ENCODE measurements around the gene PIEZO2.

PIEZO2 gene

DNA sequence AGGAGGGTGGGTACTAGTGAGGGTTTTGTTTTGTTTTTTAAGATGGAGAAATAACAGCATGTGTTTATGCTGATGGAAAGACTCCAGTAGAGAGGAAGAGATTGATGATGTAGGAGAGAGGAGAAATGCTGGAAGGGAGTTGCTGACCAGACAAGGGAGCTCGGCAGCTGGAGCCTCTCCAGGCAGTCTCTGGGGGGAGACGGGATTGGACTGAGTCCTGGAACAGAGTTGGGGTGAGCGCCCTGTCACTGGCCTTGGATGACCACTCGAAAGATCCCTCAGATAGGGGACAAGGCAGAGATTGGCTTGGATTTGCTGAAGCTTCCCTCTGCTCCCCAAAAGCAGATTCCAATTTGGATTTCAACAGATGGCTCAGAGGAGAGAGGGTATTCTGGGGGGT, 425.9 kb downstream of the PIEZO2 start:
- DNase-seq = no peak

DNA sequence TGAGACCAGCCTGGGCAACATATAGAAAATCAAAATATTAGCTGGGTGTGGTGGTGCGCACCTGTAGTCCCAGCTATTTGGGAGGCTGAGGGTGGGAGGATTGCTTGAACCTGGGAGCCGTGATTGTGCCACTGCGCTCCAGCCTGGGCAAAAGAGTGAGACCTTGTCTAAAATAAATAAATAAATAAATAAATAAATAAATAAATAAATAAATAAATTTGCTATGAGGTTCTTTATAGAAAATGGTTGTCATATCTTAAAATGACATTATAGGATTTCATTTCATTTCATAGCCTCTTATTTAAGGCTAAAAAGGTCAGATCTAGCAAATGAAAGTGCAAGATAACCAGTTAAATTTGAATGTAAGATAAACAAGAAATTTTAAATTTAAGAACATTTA, 430.6 kb downstream of the PIEZO2 start:
- no peak for DNase-seq

DNA sequence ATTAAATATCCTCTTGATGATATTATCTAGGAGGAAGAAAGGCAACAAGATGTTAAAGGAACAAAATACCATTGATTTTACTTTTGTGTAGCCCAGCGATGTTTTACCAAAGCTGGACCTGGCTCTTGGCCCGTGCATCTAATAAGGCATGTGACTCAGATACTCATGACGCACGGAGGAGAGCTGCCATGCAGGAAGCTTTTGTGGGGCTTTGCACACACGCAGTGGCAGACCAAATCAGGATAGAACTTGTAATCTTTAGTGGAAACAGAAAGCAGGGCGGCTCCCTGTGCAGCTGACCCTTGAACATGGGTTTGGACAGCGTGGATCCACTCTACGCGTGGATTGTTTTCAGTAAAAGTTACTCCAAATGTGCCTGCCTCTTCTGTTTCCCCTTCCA, 433.6 kb downstream of the PIEZO2 start:
- DNase-seq = no peak

DNA sequence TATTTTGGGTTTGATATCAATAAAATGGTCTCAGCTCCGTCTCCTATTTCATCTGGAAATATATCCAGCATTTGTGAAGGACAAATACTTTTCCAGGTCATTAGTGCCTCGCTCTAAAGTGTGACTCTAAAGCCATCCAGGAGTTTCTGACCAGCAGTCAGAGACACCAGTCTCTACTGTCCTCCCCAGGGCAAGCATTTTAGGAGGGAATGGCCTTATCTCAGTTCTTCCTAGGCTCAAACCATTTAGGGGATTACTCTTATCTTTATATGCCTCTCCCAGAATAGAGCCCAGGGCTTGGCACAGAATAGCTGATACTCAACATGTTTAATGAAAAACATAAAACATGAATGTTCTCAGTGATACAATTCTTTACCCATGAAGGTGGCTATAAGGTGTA, 436.0 kb downstream of the PIEZO2 start:
- no peak for DNase-seq

DNA sequence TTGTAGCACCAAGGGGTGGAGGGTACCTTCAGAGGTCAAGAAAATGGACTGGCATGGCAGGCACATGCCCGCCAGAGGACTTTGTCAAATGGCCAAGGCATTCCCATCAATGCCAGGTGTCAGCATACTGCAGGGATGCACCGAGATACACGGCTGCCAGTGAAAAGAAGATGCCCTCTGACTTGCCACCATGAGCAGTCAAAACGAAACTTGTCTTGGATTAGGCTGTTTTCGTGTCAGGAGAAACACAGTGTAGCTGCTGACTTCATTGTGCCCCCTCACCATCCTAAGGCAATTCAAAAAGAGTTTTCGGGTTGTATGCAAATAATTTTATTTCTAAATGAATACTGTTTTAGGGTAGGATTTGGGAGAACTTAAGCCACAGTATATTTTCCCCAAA, 442.1 kb downstream of the PIEZO2 start:
- no peak for DNase-seq

DNA sequence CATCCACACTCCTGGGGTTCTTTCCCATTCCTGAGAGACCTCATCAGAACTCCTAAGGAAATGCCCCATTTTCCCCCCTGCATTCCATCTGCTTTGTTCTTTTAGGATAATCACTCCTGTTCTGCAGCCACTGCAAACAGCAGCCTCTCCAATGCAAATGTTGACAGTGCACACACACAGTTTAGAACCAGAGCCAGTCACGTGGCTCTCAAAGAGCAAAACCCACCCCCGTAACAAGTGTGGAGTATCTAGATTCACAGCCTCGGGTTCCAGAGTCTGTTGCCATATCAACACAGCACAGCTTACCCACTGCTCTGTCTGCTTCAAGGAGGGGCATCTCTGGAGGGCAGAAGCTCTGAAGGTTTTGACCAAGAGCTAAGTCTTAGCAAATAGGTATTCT, 443.6 kb downstream of the PIEZO2 start:
- no peak for DNase-seq

DNA sequence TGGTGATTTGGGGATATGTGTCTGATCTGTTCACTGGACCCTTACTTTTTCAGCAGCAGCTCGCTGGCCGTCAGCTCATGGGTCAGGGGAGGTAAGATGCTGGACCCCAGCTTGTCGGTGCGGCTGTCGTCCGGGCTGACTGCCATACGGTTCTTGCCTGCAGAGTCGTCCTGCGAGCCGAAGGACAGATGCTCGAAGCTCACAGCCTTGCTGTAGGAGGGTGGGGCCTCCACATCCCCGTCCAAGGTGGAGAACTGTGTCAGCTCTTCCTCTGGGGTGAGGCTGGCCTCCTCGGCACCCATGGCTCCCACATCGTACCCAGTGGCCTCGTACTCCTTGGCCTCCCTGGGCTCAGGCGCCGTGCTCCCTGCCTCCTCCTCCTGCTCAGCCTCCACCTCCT, 444.1 kb downstream of the PIEZO2 start:
- DNase-seq = no peak

DNA sequence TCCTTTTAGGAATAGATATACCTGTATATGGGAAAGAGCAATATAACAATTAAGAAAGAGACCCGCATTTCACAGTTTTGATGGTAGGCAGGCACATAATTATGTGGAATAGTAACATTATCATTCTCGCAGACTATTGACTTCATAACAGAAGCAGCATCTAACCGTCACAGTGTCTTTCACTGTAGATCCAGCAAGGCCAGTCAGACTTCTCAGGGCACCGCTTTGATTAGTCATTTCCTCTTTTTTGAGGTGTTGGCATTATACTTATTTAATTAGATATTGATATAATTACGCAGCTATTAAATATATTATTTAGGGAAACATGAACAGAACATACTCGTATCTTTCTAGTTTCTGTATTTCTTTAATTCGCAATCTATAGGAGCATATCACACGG, 447.2 kb downstream of the PIEZO2 start:
- no peak for DNase-seq

DNA sequence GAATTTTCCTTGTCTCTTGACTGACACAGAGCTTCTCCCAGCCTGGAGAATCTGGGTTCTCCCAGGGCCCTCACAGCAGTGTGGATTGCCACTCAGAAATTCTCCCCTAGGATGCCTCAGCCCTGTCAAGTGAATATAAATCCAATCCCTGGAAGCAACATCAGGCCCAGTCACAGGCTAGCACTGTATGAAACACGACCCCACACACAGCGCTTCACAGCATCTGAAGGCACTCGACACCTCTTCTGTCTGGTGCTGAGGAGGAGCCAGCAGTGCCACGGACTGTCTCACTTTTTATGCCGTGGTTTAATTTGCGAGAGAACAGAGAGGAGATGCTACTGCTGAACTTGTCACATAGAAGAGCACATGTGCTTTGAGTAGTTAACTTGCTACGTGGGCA, 459.0 kb downstream of the PIEZO2 start:
- DNase-seq = no peak

DNA sequence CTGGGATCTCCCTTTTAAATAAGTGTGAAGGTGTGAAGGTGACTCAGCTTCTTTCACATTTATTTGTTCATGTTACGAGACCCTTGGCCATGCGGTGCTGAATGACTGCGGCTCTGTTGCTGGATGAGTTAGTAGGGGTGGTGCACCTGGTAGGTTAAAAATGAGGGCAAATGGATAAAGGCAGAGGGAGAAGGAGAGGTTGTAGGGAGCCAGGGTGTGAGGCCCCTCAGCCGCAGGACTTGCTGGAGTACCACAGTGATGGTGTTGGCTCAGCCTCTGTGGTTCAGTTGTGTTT, 459.4 kb downstream of the PIEZO2 start:
- no peak for DNase-seq

DNA sequence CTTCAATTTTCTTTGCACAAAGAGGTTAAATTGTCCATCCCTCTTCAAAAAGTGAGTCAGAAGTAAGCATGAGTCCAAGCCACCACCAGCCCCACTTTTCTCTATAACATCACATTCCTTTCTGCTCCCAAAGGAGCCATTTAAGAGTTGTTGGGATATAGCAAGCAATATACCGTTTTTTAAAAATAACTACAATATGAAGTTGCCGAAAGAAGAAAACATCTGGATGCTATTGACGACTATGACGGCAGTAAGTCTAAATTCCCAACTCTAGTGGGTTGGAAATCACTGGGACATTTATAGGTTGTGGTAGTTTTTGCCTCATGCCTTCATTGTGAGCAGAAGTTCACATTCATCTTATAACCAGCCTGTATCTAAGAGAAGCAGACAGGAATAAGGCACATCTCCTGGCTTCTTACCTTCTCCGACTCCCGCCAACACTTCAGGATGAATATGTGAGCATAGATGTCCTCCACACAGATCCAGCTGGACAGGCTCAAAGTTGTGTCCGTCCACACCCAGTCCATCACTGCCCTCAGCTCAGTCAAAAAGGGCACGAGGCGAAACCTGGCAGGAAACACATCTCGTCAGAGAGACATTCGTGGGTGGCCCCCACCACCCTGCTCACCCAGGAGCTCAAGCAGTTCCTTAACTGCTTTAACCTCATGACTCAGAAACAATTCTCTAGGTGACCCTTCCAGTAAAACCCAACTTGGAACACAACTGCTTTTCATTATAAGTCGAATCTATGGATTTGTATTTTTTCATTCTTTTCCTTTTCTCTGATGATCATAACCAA, 459.9 kb downstream of the PIEZO2 start:
- DNase-seq = no peak

DNA sequence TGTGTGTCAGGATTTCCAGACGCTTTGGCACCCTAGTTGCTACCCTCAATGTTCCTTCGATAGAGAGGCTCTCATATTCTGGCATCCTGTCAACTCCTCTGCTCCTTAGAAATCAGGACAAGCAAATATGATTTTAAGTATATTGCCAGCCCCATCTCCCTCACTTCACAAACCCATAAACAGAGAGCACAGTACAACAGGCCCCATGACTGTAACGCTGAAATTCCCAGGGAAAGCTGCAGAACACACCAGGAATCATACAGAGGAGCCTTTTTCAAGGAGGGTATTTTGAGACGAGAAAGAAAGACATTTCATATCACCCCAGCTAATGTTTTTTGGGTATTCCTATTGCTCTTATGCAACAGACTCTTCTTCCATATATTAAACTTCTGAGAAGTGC, 460.6 kb downstream of the PIEZO2 start:
- no peak for DNase-seq

DNA sequence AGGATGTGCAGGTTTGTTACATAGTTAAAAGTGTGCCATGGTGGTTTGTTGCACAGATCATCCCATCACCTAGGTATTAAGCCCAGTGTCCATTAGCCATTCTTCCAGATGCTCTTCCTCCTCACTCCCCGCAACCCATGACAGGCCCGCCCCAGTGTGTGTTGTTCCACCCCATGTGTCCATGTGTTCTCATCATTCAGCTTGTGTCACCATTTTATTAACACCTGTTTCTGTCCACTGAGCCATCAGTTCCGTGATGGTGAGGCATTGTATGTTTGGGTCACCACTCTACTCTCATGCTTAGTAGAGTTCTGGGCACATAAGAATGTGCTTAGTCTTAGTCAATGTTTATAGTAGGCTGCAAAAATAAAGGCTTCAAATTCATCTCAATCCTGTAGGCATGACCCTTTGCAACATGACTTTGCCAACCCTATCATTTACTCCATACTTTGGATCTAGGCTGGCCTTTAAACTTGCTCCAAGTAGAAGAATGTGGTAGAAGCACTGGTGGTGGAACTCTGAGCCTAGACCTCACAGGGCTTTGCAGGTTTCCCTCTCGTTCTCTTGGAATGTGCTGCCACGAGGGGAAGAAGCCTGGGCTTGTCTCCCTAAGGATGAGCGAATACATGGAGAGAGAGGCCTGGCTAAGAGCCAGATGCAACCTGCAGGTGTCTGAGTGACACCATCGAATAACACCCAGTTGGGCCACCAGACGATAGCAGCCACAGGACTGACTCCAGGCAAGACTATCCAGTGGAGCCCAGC, 462.0 kb downstream of the PIEZO2 start:
- no peak for DNase-seq

DNA sequence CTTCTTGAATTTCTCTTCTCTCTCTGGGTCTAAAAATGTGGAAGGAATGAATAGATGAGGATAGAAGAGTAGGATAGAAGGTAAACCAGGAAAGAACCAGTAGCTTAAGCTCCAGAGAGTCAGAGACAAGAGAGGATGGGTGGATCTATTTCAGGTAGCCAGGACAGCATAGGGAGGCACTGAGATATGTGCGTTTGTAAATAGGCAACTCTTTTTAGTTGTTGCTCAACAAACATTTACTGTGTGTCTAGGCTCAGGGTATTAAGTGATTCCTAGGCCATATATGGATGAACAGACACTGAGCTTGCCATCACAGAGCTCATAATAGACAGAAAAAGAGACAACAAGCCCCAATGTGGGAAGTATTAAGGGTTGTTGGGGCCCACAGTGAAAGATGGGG, 463.1 kb downstream of the PIEZO2 start:
- DNase-seq = no peak

DNA sequence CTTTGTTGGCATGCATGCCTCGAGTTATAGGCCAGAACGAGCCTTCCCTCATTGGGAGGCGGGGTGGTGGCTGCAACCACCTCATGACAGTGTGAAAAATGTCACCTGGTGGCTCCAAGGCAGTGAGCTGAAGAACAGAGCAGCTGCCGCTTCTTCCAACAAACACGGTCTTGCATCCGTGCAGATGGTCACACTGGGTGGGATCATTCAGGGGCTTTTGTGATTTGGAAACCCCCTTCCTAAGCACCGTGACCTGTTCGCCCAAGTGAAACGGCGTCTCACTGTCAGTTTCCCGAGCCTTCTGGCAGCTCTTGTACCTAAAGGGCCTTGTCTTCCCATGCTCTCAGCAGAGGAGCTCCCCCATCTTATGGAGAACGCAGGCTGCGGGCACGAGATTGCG, 463.9 kb downstream of the PIEZO2 start:
- no peak for DNase-seq

DNA sequence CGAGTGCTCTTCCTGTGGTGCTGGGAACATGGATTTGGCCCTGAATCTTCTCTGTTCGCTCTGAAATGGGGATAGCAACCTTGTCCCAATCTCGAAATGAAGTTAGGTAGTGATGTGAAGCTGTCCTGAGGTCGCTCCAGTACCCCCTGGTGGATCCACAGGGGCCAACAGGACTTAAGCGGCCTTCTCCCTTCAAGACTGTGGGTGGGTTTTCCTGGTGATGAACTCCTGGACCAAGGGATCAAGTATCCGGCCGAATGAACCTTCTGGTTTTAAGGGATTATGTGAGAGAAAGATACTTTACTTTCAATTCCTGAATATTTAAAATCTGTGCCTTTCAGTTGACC, 467.0 kb downstream of the PIEZO2 start:
- DNase-seq = no peak

DNA sequence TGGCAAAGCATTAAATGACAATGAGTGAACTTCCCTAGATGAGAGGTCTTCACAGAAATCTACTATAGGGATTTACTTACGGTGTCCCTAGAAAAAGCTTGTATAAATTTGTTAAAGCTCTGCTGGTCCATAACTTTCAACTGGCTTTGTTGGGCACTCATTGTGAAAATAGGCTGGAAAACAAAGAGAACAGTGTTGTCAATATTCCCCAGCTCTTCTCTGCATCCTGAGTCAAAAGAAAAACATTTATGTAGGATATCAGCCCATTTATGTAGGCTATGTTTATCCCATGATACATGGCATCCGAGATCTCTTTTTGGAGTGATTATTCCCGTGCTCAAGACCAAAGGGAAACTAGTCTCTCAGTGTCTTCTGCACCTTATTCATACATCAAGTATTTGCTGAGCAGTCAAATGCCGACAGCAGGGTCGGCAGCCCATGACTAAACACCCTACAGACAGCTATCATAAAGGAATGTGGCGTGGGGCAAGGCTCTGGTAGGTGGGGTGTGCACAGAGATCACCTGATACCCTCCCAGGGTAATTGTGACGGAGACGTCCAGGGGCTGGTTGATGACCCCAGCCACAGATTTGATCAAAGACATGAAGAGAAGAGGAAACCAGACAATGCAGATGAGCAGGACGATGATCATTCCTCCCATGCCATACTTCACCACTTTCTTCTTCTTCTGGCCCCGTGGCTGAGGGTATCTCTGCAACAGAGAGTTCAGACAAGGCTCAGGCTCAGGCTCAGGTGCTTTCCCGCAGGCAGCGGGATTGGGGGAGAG, 467.6 kb downstream of the PIEZO2 start:
- no peak for DNase-seq

DNA sequence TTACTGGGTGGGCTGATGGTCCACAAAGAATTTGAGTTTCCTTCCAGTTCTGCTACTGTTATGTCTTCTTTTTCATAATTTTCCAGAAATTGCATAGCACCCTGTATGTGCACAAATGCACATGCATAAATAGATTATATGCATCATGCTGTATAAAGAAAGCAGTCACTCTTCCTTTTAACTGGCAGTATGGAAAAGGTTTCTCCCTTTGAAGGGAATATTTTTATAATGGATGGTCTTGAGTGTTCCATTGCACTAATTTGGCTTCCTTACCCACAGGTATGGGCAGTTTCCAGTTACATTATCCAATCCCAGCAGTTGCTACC, 469.1 kb downstream of the PIEZO2 start:
- no peak for DNase-seq

DNA sequence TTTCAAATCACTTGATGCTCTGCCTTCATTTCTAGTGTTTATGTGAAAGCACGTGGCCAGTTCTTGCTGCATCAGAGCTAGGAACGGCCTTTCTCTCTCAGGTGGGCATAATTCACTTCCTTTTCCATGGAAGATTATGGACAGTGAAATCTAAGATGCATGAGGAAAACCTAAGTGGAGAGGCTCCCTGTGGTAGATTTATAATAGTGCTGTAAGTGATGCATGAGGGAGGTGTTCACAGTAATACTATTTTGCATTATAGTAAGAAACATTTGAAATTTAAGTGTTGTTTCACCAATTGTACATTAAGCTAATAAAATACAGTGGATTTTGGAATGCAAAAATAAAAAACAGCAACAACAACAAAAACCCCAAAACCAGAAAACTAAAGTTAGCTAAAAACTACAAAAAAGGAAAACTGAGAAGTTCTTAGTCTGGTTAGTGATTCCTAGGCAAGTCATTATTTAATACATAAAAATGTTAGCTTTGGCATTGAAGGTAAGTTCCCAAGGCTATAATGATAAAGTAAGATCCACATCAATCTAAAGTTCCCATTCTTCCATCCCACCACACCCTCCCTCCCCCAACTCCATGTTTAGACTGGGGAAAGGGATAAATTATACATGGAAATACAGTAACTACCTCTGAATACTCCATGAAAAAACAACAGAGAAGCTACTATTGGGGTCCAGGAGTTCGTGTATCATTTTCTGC, 469.7 kb downstream of the PIEZO2 start:
- no peak for DNase-seq

DNA sequence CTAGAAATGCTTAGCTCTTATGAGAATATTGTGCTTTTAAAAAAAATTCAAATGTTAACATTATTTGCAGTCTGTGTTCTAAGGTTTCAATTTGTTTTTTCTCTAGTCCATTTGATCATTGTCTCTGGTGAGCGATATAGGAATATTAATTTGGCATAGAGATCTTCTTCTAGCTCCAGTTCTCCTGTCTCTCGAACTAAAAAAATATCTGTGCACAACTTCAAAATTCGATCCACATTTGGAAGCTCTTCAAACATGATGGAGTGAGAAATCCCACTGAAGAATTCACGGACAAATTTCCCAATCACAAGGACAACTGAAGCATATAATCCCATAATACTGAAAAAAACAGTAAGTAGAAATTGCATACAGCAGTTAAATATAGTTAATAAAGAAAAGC, 477.9 kb downstream of the PIEZO2 start:
- no peak for DNase-seq

DNA sequence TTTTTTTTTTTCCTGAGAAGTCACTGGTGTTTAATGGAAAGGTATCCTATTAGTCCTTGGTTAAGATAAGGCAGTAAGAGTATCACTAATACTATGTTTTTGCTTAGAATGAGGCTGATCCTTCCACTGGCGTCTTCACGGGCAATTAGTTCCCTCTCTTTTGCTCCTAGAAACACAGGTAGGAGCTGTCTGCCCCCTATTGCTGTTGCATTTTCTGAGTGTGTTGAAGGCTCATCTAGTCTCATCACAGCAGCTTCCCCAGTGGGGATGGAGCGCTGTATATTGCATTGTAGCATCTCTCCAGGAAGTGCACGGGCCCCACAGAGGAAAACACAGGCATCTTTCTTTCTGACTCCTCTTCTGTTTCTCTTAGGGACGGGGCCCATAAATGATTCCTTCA, 478.5 kb downstream of the PIEZO2 start:
- DNase-seq = no peak

DNA sequence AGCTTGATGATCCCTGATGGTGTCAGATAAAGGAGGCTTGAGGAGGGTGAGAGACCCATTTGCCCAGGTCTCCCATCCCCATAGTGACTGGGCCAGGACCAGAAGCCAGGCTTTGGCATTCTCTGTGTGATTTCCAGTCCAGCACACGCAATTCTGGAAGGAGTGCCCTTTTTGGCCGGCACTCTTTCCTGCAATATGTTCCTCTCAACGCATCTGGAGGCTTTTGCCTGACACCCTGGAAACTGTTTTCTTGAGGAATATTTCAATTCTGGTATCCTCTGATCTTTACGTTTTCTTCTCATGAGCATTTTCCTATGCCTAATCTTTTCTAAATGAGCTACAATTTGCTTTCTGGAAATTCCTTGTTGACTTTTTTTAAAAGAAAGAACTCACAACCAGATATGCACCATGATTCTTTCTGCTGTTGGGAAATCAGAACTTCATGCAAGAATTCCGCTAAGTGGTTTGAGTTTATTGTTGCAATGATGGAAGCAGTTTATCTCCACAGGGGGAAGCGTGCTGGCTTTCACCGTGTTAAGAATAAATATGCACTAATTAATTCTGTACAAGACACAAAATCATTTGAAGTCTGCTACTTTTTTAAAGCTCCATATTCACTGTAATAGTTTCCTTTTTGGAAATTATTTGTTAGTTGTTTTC, 479.8 kb downstream of the PIEZO2 start:
- DNase-seq = no peak

DNA sequence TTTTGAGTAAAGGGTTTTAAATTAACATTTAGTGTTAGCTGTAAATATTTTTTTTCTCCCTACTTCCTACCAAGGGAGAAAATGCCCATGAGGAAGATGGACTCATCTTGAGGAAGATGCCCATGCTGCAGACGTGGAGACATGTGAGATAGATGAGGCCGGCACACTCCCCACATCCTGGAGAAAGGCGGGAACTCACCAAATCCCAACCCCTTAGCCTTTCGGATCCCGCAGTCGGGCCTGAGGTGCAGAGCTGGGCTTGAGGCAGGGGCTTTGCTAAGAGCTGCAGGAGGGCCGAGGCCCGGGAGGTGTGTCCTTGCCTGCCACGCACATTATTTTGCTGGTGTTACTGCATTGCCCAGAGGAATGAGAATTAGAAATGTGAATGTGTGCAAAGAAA, 485.6 kb downstream of the PIEZO2 start:
- DNase-seq = no peak

Measured in NCI-H510A (cell line).